Measurements from ENCODE around the gene PPP1R3G.

DNA sequence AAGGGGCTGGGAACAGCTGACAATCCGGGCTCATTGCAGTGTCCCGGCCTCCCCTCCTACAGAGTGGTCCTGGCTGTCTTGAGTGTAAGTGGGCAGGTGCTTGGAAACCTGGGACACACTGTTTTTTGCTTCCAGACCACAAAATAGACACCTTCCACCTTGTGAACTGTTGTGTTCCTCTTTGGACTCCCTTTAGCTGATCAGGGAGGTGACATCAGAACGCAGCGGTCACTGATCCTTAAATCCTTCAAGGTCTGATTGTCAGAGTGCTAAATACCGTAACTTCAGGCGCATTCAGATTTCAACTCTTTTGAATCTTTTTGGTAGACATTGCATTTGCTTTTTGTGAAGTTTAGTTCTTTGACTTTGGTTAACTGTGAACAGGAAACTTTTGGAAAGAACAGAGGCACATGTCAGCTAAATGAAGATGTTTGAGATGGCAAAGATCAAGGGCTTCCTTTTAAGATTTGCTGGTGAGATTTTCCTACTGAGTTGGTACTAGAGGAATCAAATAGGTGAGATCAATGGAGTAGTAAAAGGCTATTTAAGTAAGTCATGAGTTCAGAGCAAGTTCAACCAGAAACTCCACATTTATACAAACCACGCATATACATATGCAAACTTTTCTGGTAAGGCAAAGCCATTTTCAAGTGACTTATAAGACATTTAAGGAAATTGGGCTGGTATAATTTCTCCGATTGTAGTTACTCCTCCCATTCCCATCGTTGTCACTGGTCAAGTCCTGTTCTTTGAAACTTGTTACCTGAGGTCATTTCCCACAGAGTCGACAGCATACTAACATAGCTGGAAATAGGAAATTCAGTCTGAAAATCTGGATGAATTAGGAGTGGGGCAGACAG, 6.3 kb downstream of the PPP1R3G start:
- TF ChIP-seq, protein P1, sequence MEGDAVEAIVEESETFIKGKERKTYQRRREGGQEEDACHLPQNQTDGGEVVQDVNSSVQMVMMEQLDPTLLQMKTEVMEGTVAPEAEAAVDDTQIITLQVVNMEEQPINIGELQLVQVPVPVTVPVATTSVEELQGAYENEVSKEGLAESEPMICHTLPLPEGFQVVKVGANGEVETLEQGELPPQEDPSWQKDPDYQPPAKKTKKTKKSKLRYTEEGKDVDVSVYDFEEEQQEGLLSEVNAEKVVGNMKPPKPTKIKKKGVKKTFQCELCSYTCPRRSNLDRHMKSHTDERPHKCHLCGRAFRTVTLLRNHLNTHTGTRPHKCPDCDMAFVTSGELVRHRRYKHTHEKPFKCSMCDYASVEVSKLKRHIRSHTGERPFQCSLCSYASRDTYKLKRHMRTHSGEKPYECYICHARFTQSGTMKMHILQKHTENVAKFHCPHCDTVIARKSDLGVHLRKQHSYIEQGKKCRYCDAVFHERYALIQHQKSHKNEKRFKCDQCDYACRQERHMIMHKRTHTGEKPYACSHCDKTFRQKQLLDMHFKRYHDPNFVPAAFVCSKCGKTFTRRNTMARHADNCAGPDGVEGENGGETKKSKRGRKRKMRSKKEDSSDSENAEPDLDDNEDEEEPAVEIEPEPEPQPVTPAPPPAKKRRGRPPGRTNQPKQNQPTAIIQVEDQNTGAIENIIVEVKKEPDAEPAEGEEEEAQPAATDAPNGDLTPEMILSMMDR (IDR thresholded peaks at IDR 0.05; ENCODE audit: insufficient read depth, low read depth, low read length): no peak
- no peak for TF ChIP-seq EZH2 (IDR thresholded peaks at IDR 0.05; ENCODE audit: insufficient read depth, low read length)

Measured in astrocyte (in vitro differentiated cells and primary cell).